ENCODE data around the gene KAT8. TPM values are rescaled to one million over a fixed set of nuclear protein-coding genes. Genes with fewer than 3 reads are reported as not detected.

The KAT8 gene
- total and polyA plus RNA-seq, 2 of the 13 experiments (the other 11 are each of a cell fraction or from before 2014, with no cell fraction given), result 79.0 to 84.2 TPM

- TF ChIP-seq THRA (CRISPR knock-in tag; IDR thresholded peaks at IDR 0.05; ENCODE audit: borderline replicate concordance), result peak; percentile 83
- TF ChIP-seq NR2C2 (CRISPR knock-in tag; IDR thresholded peaks at IDR 0.05; ENCODE audit: borderline replicate concordance), result peak; percentile 69; the same call in 1 of the 2 replicates
- TF ChIP-seq LBX2 (CRISPR knock-in tag; IDR thresholded peaks at IDR 0.05; ENCODE audit: borderline replicate concordance), result peak; percentile 78; the same call in 1 of the 2 replicates
- peak; percentile 100 for TF ChIP-seq POLR2G (IDR thresholded peaks at IDR 0.05; ENCODE audit: low read depth, low read length)
- TF ChIP-seq ZNF644 (CRISPR knock-in tag; IDR thresholded peaks at IDR 0.05; ENCODE audit: low read depth), result no peak
- TF ChIP-seq NCOA1 (CRISPR knock-in tag; IDR thresholded peaks at IDR 0.05), result peak; percentile 99
- peak; percentile 5; the same call in 1 of the 2 replicates for TF ChIP-seq NRL (CRISPR knock-in tag; IDR thresholded peaks at IDR 0.05; ENCODE audit: borderline replicate concordance)
- peak; percentile 100 for TF ChIP-seq RBFOX2 (IDR thresholded peaks at IDR 0.05; ENCODE audit: low read depth, low read length)
- TF ChIP-seq GABPB1 (CRISPR knock-in tag; IDR thresholded peaks at IDR 0.05), result peak; percentile 66
- 0 out of 2 replicates have a peak, but pooled peaks have one; percentile 26 for TF ChIP-seq HHEX (CRISPR knock-in tag; IDR thresholded peaks at IDR 0.05)
- TF ChIP-seq ZNF160 (CRISPR knock-in tag; IDR thresholded peaks at IDR 0.05), result no peak; the same call in 1 of the 2 replicates
- TF ChIP-seq JUNB (CRISPR knock-in tag; IDR thresholded peaks at IDR 0.05; ENCODE audit: borderline replicate concordance), result 0 out of 2 replicates have a peak, but pooled peaks have one; percentile 76
- TF ChIP-seq ARID4A (CRISPR knock-in tag; IDR thresholded peaks at IDR 0.05; ENCODE audit: borderline replicate concordance), result peak; percentile 98; the same call in 1 of the 2 replicates
- no peak; the same call in none of the 2 replicates for TF ChIP-seq MEF2D (CRISPR knock-in tag; IDR thresholded peaks at IDR 0.05)
- peak; percentile 93; the same call in 1 of the 2 replicates for TF ChIP-seq ZNF256 (CRISPR knock-in tag; conservative IDR thresholded peaks at IDR 0.05)
- TF ChIP-seq SNAI1 (CRISPR knock-in tag; IDR thresholded peaks at IDR 0.05; ENCODE audit: borderline replicate concordance), result peak; percentile 40; the same call in 1 of the 2 replicates
- TF ChIP-seq SNAPC4 (CRISPR knock-in tag; IDR thresholded peaks at IDR 0.05), result peak; percentile 90
- peak; percentile 82 for TF ChIP-seq GTF3A (CRISPR knock-in tag; conservative IDR thresholded peaks at IDR 0.05)
Observed at GRCh38 chr16:31179747-31180459, 62.4 kb downstream of the KAT8 start, which contains the start of gene FUS (continued).

Measured in HepG2 (cell line).